ENCODE data around the gene NME1. TPM values are rescaled to one million over a fixed set of nuclear protein-coding genes. Genes with fewer than 3 reads are reported as not detected.

NME1 gene
- total and polyA plus RNA-seq, 9 of the 15 experiments (the other 6 are each of a cell fraction or from before 2014, with no cell fraction given) = 449 to 1,588 (median 604) TPM

- TF ChIP-seq ZBTB40 (IDR thresholded peaks at IDR 0.05) (no peak), ZBTB40 (CRISPR knock-in tag; IDR thresholded peaks at IDR 0.05) (no peak), ZFP36 (IDR thresholded peaks at IDR 0.05; ENCODE audit: low read depth, low read length, partially characterized antibody) (no peak), CXXC5 (CRISPR knock-in tag; IDR thresholded peaks at IDR 0.05) (peak; percentile 37; the same call in 1 of the 2 replicates), ZNF263 (CRISPR knock-in tag; IDR thresholded peaks at IDR 0.05; ENCODE audit: borderline replicate concordance) (no peak), NFRKB (IDR thresholded peaks at IDR 0.05; ENCODE audit: low read depth) (no peak), RBM34 (IDR thresholded peaks at IDR 0.05; ENCODE audit: borderline replicate concordance, insufficient read depth, low read length) (no peak), RAD21 (CRISPR knock-in tag; conservative IDR thresholded peaks at IDR 0.05 in 1 of 2, IDR thresholded peaks at IDR 0.05 in 1 of 2) (no peak), ZNF274 (IDR thresholded peaks at IDR 0.05; ENCODE audit: borderline replicate concordance, low read depth, low read length) (no peak), CTBP1 (IDR thresholded peaks at IDR 0.05; ENCODE audit: borderline replicate concordance) (no peak), NFIC (IDR thresholded peaks at IDR 0.05) (0 out of 2 replicates have a peak, but pooled peaks have one; percentile 33)
- TF ChIP-seq, protein P1, sequence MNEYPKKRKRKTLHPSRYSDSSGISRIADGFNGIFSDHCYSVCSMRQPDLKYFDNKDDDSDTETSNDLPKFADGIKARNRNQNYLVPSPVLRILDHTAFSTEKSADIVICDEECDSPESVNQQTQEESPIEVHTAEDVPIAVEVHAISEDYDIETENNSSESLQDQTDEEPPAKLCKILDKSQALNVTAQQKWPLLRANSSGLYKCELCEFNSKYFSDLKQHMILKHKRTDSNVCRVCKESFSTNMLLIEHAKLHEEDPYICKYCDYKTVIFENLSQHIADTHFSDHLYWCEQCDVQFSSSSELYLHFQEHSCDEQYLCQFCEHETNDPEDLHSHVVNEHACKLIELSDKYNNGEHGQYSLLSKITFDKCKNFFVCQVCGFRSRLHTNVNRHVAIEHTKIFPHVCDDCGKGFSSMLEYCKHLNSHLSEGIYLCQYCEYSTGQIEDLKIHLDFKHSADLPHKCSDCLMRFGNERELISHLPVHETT (CRISPR knock-in tag; conservative IDR thresholded peaks at IDR 0.05 in 1 of 2, IDR thresholded peaks at IDR 0.05 in 1 of 2) = no peak
- TF ChIP-seq, protein P2, sequence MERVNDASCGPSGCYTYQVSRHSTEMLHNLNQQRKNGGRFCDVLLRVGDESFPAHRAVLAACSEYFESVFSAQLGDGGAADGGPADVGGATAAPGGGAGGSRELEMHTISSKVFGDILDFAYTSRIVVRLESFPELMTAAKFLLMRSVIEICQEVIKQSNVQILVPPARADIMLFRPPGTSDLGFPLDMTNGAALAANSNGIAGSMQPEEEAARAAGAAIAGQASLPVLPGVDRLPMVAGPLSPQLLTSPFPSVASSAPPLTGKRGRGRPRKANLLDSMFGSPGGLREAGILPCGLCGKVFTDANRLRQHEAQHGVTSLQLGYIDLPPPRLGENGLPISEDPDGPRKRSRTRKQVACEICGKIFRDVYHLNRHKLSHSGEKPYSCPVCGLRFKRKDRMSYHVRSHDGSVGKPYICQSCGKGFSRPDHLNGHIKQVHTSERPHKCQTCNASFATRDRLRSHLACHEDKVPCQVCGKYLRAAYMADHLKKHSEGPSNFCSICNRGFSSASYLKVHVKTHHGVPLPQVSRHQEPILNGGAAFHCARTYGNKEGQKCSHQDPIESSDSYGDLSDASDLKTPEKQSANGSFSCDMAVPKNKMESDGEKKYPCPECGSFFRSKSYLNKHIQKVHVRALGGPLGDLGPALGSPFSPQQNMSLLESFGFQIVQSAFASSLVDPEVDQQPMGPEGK (CRISPR knock-in tag; IDR thresholded peaks at IDR 0.05; ENCODE audit: borderline replicate concordance) = no peak
- TF ChIP-seq, protein P3, sequence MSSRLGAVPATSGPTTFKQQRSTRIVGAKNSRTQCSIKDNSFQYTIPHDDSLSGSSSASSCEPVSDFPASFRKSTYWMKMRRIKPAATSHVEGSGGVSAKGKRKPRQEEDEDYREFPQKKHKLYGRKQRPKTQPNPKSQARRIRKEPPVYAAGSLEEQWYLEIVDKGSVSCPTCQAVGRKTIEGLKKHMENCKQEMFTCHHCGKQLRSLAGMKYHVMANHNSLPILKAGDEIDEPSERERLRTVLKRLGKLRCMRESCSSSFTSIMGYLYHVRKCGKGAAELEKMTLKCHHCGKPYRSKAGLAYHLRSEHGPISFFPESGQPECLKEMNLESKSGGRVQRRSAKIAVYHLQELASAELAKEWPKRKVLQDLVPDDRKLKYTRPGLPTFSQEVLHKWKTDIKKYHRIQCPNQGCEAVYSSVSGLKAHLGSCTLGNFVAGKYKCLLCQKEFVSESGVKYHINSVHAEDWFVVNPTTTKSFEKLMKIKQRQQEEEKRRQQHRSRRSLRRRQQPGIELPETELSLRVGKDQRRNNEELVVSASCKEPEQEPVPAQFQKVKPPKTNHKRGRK (tag; IDR thresholded peaks at IDR 0.05) = no peak
These were observed 25.3 kb upstream of the NME1 start (continued) for GRCh38 chr17:51128076-51128475.

All from K562 (cell line).